Stimulated activated CD8-positive, alpha-beta memory T cell treated with anti-CD3 and anti-CD28 coated beads, Interleukin-4, amount 100 ng/mL, for 24 hours (primary cell): ENCODE results near the gene HDAC5.

Experiments used
- DNase-seq: peaks from one replicate; pipeline ENCODE4 v3.0.0-alpha.2; 2020; ENCODE audit warnings: low read depth

The HDAC5 gene

GRCh38 chr17:44029736-44030135 lies 93.7 kb downstream of the HDAC5 start:
- DNase-seq: no peak
